DMS 273 treated with DMSO at 0.1 percent for 48 hours (cell line): ENCODE measurements around the gene AIFM2.
"Not testable (repeated sequence)": the region's sequence is repeated elsewhere in the genome, so short reads cannot be mapped to it uniquely, and the experiment has no call there.

Experiments used
- DNase-seq: peaks from one replicate; lab custom pipeline; 2025; lab: John Stamatoyannopoulos, UW

AIFM2 gene

DNA sequence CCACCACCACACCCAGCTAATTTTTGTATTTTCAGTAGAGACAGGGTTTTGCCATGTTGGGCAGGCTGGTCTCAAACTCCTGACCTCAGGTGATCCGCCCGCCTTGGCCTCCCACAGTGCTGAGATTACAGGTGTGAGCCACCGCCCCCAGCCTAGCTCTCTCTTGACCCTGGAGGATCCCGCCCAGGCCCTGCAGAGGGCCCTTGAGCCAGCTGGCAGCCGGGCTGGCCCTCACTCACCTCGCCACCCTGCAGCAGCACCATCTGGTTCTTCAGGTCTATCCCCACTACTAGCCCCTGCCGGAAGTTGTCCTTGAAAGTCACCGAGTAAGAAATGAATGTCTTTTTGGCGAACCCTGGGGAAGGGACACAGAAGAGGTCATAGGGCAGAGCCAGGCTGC, 9.5 kb downstream of the AIFM2 start:
- DNase-seq: not testable (repeated sequence)

DNA sequence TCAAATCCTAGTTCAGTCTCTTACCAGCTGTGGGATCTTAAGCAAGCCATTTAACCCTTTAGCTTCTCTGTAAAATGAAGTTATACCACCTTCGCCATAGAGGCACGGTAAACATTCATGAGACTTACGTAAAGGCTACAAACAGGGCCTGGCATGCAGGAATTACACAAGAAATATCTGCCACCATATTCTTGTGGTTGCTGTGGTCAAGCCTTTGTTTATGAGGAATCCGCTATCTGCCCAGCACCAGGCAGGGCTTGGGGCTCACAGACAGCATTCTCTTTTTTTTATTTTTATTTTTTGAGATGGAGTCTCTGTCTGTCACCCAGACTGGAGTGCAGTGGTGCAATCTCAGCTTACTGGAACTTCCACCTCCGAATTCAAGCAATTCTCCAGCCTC, 9.9 kb downstream of the AIFM2 start:
- DNase-seq: no peak

DNA sequence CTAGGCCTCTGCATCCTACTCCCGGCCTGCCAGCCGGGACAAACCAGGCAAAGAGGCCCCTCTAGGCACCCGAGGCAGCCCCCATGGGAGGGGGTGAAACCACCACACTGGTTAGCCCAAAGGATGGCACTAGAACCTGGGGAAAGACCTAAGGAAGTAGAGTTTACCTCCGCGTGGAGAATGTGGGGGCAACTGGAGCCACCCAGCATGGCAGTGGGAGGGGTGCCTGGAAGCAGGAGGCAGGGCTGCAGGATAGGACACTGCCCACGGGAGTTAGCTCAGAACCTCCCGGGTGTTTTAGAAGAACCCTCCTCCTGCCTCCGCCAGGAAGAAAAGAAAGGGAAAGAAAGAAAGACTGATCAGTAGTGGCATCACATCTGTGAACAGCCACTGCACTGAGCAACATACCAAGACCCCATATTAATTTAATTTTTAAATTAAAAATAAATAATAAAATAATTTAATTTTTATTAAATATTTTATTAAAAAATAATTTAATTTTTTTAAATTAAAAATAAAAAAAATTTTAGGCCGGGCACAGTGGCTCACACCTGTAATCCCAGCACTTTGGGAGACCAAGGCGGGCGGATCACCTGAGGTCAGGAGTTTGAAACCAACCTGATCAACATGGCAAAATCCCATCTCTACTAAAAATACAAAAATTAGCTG, 11.2 kb downstream of the AIFM2 start:
- no peak for DNase-seq

DNA sequence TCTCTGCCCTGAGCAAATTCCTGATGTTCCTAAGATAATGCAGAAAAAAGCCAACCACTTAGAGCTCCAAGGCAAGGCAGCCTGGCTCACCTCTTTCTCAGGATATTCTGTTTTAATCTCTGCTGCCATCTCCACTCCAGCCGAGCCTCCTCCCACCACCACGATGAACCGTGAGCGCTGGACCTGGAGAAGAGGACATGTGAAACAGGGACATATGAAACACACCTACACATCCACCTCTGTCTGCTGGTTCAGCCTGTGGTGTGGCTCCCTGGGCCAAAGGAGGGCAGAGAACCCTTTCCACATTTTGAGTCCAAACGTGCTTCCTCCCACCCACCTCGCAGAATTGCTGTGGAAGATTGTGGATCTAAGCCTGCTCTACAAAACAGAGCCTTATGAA, 12.2 kb downstream of the AIFM2 start:
- DNase-seq: no peak

DNA sequence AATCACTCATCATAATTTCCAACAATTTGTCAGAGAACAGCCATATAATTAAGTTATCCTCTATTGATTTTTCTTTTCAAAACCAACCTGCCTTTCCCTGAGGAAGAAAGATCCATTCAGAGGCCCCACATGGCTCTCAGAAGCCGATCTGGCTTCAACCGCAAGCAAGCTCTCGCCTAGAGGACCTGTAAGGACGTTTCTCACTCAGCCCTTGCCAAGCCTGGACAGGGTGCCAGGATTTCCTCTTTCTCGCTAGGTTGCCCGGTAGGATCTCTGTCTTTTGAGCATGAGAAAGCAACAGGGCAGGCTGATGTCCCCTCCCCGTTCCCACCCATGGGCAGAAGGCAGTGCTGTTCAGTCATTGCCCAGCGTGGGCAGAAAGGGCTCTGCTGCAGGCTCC, 13.0 kb downstream of the AIFM2 start:
- DNase-seq: no peak

DNA sequence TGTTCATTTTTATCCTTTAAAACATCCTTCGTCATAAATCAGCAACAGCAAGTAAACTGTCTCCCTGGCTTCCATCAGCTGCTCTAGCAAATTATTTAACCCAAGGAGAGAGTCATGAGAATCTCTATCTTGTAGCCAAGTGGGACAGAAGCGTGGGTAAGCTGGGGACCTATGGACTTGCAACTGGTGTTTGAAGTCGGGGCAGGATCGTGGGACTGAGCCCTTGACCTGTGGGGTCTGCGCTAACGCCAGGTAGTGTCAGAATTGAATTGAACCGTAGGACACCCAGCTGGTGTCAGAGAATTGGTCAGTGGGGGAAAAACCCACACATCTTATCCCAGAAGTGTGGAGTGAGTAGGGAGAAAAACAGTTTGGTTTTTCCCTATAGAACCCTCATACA, 13.4 kb downstream of the AIFM2 start:
- DNase-seq: no peak

DNA sequence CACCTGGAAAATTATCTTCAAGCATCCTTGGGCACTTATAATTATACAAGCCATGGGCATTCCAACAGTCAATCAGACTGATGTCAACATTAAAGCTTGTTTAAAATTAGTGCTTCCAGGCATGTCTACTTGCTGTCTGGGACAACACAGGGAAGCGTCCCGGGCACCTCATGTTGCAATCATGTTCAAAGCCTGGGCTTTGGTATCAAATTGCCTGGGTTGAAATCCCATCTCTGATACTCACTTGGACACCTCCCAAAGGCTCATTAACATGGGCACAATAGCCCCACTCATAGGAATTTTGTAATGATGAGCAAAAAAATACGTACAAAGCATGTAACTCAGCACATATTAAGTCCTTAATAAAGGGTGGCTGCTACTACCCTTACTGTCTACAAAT, 14.4 kb downstream of the AIFM2 start:
- no peak for DNase-seq

DNA sequence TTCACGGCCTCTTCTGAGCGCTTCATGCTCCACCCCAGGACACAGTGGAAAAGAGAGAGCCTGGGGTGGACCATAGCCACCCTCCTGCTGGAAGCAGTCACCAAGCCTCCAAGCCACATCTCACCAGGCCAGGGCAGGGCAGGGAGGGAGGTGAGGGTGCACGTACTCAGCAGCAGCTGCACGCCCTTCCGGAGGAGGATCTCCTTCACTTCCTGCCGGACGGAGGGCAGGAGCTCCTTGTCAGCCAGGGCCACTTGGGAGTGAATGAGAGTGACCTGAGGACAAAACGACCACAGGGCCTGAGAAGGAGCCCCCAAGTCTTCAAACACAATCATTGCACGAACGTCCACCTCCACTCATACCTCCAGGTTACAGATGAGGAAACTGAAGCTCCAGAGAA, 15.0 kb downstream of the AIFM2 start:
- no peak for DNase-seq

DNA sequence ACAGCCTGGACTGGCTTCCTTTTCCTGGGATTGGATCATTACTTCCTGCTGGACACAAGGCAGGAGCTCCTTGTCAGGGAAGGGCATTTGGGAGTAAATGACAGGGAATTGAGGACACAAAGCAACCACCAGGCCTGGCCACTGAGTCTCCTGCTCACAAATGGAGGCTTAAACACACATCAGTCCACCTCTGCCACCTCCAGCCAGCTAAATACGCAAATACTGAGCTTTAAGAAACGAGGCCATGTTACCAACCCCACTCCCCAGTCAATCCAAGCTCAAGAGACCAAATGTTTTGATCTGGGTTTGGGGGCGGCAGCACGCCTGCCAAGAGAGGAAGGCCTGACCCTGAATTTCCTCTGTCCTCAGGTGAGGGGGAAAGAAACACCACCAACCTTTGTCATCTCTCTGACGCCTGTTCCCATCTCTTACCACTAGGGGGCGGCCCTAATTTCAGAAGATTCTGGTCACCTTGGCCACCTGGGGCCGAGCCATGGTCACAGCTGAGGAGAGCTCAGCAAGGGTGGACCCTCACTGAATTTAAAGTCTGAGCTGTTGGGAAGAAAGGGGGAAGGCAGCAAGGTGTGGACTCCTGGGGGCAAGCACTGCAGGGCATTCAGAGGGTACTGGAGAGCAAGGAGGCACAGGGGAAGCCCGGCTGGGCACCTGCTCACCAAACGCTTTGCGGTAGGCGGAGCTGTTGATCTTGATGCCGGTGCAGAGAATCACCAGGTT, 16.5 kb downstream of the AIFM2 start:
- DNase-seq: no peak

DNA sequence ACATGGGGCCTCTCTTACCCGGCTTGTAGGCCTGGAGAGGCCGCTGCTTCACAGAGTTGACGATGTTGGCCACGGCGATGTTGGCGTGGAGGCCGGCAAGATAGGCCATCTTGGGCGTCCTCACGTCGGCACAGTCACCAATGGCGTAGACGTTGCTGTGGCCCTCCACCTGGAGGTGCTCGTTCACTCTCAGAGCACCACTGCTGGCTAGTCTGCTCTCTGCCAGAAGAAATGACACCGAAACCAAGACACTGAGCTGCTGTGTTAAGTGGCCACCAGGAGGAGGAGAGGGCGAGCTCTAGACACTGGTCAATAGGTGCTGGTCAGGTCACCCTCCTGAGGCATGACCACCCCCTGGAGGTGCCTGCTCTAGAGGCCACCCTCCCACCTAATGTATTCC, 17.7 kb downstream of the AIFM2 start:
- DNase-seq: no peak

DNA sequence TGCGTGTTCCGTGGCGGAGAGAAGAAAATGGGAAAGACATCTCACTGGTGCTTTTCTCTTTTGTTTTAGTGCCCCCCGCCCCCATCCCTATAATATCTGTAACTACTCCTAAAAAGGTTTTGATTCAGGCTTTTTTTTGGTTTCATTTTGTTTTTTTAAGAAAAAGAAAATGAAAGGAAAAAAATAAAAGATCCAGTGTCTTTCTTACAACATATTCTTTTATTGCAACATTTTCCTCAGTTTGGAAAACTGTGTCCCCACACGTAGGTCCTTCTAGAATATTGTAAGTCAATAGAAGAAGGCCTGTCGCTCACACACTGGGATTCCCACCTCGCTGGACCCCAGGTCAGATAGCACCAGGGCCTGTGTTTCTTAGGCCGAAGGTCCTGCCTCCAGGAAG, 20.6 kb downstream of the AIFM2 start:
- no peak for DNase-seq

DNA sequence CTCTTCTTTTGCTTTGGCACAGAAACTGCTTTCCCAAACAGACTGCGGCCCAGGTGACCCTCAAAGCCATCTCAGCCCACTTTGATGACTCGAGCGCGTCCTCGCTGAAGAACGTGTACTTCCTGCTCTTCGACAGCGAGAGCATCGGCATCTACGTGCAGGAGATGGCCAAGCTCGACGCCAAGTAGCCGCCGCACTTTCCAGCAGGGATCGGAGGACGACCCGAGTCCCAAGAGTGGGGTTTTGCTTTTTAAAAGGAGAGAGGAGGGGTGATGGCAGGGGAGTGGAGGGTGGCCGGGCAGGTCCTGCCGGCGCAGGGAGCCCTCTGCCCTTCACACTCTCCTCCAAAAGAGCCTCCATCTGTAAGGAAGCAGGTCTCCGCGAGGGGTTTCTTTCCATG, 21.1 kb downstream of the AIFM2 start:
- no peak for DNase-seq

DNA sequence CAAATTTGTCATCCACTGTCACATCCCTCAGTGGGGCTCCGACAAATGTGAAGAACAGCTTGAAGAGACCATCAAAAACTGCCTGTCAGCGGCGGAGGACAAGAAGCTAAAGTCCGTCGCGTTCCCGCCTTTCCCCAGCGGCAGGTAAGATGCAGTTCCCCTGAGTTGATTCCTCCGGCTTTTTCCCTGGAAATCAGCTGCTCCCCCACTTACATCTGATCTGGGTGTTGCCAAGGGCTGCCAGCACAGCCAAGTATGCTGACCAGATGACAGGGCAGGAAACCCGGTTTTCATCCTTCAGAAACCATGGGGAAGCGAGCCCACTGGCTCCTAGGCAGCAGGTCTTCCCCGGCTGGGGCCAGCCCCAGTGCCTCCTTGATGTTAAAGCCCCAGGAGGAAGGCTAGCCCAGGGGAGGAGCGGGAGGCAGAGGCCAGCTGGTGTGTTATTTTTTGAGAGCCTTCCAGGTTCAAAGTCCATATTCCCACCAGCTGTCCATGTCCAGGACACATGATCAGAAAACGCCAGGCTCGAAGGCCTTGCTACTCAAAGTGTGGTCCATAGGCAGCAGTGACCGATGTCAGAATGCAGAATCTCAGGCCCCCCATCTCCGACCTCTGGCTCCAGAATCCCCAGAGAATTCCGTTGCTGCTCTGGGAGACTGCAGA, 23.4 kb downstream of the AIFM2 start:
- no peak for DNase-seq

DNA sequence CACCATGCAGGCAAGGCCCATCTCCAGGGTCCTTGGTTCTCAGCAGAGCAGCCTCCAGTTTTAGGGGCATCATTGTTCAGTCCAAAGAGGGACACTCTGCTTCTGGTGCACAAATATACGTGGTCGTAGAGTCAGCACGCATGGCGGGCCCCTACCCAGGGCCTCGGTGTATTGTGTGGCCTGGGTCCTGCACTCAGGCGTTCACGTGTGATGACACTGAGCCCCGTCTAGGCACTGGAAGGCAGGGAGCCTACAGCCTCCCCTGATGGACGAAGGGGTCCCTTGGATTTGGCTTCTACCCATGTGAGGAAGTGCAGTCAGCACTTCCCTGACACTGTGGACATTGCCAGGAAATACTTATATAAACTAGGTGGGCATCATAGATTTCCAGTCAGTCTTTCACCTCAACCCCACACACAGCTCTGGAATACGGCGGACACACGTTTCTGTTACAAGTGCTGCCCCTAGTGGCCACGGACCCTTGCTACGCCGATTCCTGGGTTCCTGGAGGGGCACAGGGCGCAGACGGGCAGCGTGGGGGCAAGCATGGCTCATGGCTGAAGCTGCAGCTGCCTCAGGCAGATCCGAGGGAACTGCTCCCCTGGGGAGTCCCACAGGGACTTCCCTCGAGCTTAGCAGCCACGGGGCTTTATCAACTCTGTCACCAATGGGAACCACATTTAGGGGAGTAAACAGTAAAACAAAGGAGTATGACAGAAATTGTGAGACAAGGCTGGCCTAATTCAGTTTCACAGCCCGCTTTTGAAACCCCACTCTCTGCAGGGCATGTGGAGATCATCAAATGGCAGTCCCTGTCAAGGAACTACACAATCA, 25.4 kb downstream of the AIFM2 start:
- no peak for DNase-seq

DNA sequence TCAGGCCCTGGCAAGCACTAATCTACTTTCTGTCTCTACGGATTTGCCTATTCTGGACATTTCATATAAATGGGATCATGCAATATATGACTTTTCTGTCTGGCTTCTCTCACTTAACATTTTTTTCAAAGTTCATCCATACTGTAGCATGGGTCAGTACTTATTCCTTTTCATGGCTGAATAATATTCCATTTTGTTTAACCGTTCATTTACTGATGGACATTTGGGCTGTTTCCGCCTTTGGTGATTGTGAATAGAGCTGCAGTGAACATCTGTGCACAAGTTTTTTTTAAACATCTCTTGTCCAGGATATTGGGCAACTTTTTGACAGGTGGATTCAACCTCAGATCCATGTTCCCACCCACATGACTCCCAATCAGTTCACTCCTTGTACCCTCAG, 31.0 kb downstream of the AIFM2 start:
- no peak for DNase-seq

DNA sequence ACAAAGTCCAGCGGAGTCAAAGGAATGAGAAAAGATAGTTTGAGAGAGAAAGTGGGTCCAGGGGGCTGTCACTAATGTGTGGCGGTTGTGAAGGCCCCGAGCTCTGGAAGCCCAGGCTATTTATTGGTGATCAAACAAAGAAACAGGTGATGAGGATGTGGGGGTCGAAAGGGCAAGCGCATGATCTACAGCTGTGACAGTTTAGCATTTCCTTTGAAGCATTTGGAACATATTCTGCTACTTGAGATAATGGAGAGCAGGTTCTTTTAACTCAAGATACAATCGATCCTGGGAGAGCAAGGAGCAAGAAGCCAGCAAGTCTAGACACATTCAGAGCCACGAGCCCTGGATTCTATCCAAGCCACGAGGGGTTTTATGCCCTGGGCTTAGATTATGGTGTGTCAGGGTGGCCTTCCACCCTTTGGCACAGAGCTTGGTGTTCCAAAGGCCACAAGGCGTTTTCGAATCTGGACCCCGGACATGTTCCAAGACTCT, 31.5 kb downstream of the AIFM2 start:
- DNase-seq: not testable (repeated sequence)

DNA sequence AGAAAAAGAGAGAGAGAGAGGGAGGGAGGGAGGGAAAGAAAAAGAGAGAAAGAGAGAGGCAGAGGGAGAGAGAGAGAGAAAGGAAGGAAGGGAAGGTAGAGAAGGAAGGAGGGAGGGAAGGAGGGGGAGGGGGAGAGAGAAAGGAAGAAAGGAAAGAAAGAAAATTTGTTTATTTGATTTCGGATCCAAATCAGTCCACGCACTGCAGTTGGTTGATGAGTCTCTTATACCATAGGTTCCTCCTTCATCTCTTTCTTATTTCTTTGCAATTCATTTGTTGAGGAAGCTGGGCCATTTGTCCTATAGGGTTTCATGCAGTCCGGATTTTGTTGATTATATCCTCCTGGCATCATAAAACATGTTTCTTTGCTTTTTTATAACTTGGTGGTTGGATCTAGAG, 34.4 kb downstream of the AIFM2 start:
- DNase-seq: no peak

DNA sequence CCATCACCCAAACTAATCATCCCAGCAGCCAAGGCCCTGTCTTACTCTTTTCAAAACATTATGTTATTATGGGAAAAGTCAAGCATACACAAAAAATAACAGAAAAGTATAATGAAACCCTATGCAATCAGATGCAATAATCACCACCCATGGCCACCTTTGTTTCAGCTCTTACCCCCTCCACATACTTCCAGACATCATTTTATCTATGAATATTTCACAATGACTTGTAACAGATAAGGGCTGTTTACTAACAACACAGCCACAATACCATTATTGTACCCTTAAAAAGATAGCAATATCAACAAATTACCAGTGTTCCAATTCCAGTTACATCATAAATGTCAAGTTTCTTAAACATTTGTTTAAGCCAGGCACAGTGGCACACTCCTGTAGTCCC, 35.2 kb downstream of the AIFM2 start:
- no peak for DNase-seq

DNA sequence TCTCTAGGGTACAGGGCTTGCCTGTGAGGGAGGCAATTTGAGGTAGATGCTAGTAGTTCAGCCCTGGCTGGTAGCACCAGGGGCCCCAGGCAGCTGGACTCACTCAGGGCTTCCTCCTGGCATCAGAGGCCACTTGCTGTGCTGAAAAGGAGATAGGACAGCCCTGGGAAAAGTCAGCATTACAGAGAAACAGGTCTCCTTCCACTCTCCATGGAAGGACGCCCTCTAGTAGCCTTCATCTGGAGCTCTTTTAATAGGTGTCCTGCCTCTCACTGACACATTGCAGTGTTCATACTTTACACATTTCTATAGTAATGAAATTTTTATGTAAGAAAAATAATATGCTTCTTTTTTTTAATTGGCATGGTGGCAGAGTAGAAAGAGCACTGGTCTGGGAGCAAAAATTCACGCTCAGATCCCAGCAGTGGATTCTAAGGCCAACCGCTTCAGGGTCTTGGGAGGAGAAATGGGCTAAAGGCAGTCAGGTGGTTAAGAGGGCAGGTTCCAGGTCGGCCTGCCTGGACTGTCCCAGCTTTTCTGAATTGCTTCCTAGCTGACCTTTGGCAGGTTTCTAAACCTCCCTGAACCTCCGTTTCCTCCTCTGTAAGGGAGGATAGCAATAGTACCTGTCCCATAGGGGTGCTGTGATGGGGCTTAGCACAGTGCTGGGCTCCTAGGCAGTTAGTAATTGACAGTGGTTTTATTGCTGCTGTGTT, 35.8 kb downstream of the AIFM2 start:
- DNase-seq: no peak

DNA sequence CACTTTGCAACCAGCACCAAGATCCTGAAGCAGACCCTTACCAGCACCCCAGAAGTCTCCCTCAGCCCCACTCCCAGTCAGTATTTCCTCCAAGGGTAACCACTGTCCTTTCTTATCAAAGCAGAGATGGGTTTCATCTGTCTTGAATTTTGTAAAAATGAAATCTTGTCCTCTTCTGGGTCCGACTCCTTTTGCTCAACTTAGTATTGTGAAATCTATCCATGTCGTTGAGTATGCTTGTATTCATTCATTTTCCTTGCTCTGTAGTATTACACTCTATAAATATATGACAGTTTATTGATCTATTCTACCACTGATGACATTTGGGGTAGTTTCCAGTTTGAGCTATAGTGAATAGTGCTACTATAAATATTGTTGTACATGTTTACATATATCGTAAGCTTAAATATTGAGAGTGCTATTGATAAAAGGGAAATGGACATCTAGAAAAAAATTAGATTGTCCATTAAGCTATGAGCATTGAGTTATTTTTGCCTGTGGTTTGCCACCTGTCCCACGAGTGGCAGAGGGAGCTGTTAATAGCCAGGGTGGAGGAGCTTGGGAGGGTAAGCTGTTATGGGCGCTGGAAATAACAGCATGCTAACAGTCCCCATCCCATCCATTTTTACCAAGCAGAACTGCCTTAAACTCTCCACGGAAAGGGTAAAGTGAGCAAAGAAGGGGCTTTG, 36.5 kb downstream of the AIFM2 start:
- DNase-seq: no peak

DNA sequence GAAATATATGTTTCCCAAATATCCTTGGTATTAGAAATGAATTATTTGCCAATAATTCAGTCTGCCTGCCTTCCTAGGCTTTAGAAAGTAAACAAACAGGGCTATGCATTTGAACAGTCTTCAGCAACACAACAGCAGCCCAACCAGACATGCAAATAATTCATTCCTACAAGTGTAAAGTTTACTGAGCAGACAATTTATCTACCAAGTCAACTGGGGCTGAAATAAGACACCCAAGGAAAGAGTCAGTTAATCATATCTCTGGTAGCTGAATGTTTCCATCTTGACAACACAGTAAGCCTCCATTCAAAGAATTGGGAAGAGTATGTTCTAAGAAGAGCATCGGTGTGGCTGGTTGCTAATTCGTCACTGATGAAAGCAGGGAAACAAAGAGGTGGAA, 38.4 kb downstream of the AIFM2 start:
- DNase-seq: no peak
